Left renal cortex interstitium (tissue), 4 donors: Measurements from ENCODE around the gene RSPRY1. TPM values are rescaled to one million over a fixed set of nuclear protein-coding genes. Genes with fewer than 3 reads are reported as not detected.
"Not testable (repeated sequence)": the region's sequence is repeated elsewhere in the genome, so short reads cannot be mapped to it uniquely, and the experiment has no call there.

ENCODE experiments used
- DNase-seq, 4 donors: peaks; one replicate each; pipeline ENCODE4 v3.0.0-alpha.2; 2013; ENCODE audit warnings: low read depth in 4 of 4, low spot score in 2 of 4, missing footprints in 1 of 4
- polyA plus RNA-seq, 4 donors: library from polyadenylated mRNA; unstranded; fragments of 120-200 nt; gene quantifications; one replicate each; pipeline ENCODE4 v1.2.1, GENCODE V29; 2013; ENCODE audit not compliant: insufficient read length in 4 of 4

RSPRY1 gene
- polyA plus RNA-seq, 4 donors = 39.7 to 47.8 (median 43.6) TPM

- no peak for DNase-seq
Observed at GRCh38 chr16:57268804-57269800, 83.0 kb downstream of the RSPRY1 start.

- no peak for DNase-seq
Observed at GRCh38 chr16:57270221-57271062, 84.3 kb downstream of the RSPRY1 start.

- DNase-seq = no peak
Observed at GRCh38 chr16:57271063-57271345, 84.9 kb downstream of the RSPRY1 start.

GRCh38 chr16:57271867-57272495 is 85.9 kb downstream of the RSPRY1 start:
- DNase-seq = no peak

GRCh38 chr16:57273359-57273758 is 87.2 kb downstream of the RSPRY1 start:
- no peak for DNase-seq

GRCh38 chr16:57273826-57274225 is 87.7 kb downstream of the RSPRY1 start:
- DNase-seq = no peak

GRCh38 chr16:57275946-57276345 is 89.8 kb downstream of the RSPRY1 start:
- DNase-seq = not testable (repeated sequence)

- no peak for DNase-seq
Observed at GRCh38 chr16:57276596-57276995, 90.5 kb downstream of the RSPRY1 start.

GRCh38 chr16:57277586-57277985 is 91.5 kb downstream of the RSPRY1 start:
- DNase-seq = no peak

GRCh38 chr16:57278494-57278893 is 92.4 kb downstream of the RSPRY1 start:
- no peak for DNase-seq

- DNase-seq = no peak
Observed at GRCh38 chr16:57279780-57280638, 93.9 kb downstream of the RSPRY1 start.

GRCh38 chr16:57281791-57282190 is 95.7 kb downstream of the RSPRY1 start:
- no peak for DNase-seq

GRCh38 chr16:57282510-57283213 is 96.5 kb downstream of the RSPRY1 start:
- DNase-seq = no peak

- no peak for DNase-seq
Observed at GRCh38 chr16:57283214-57283958, 97.3 kb downstream of the RSPRY1 start.

GRCh38 chr16:57283959-57284208 is 97.8 kb downstream of the RSPRY1 start:
- no peak for DNase-seq

- DNase-seq = no peak
Observed at GRCh38 chr16:57284209-57284951, 98.3 kb downstream of the RSPRY1 start, which contains the start of gene PLLP. Gene PLLP (minus strand): TSS chr16:57284672. CDS start chr16:57284540, 132 bp downstream.

GRCh38 chr16:57284952-57285363 is 98.8 kb downstream of the RSPRY1 start:
- no peak for DNase-seq

GRCh38 chr16:57285379-57285778 is 99.2 kb downstream of the RSPRY1 start:
- no peak for DNase-seq
